GM18511 (cell line): Measurements from ENCODE around the gene RPP38.

Experiments used
- ATAC-seq: cut with Tn5 transposase; IDR thresholded peaks from one replicate; pipeline ENCODE4 v1.9.1; 2021; ENCODE audit warnings: mild to moderate bottlenecking, moderate library complexity; ENCODE audit not compliant: unreplicated experiment

RPP38 gene

GRCh38 chr10:15106352-15107013 lies 9.3 kb downstream of the RPP38 start:
- ATAC-seq = peak; percentile 81

- no peak for ATAC-seq
Observed at GRCh38 chr10:15112657-15113056, 15.5 kb downstream of the RPP38 start.

- no peak for ATAC-seq
Observed at GRCh38 chr10:15113766-15114165, 16.6 kb downstream of the RPP38 start.

GRCh38 chr10:15116225-15116624 lies 19.1 kb downstream of the RPP38 start:
- no peak for ATAC-seq

GRCh38 chr10:15118615-15119014 lies 21.5 kb downstream of the RPP38 start:
- no peak for ATAC-seq

- ATAC-seq = no peak
Observed at GRCh38 chr10:15120523-15120922, 23.4 kb downstream of the RPP38 start.

GRCh38 chr10:15121707-15122106 lies 24.6 kb downstream of the RPP38 start:
- no peak for ATAC-seq

- ATAC-seq = peak; percentile 91
Observed at GRCh38 chr10:15122477-15123030, 25.4 kb downstream of the RPP38 start.

- no peak for ATAC-seq
Observed at GRCh38 chr10:15123749-15124184, 26.6 kb downstream of the RPP38 start.

GRCh38 chr10:15124190-15124589 lies 27.0 kb downstream of the RPP38 start:
- no peak for ATAC-seq

- ATAC-seq = no peak
Observed at GRCh38 chr10:15124908-15125307, 27.8 kb downstream of the RPP38 start.

- no peak for ATAC-seq
Observed at GRCh38 chr10:15131330-15131729, 34.2 kb downstream of the RPP38 start.

- no peak for ATAC-seq
Observed at GRCh38 chr10:15136129-15137035, 39.2 kb downstream of the RPP38 start.

GRCh38 chr10:15137036-15137359 lies 39.8 kb downstream of the RPP38 start:
- ATAC-seq = no peak

- no peak for ATAC-seq
Observed at GRCh38 chr10:15137636-15138035, 40.5 kb downstream of the RPP38 start.

- no peak for ATAC-seq
Observed at GRCh38 chr10:15140698-15141097, 43.5 kb downstream of the RPP38 start.

GRCh38 chr10:15141136-15142054 lies 44.2 kb downstream of the RPP38 start:
- ATAC-seq = peak; percentile 97

GRCh38 chr10:15144788-15145187 lies 47.6 kb downstream of the RPP38 start:
- no peak for ATAC-seq

- ATAC-seq = no peak
Observed at GRCh38 chr10:15146366-15146765, 49.2 kb downstream of the RPP38 start.

- ATAC-seq = no peak
Observed at GRCh38 chr10:15147594-15148392, 50.6 kb downstream of the RPP38 start.
